Skeletal muscle tissue (tissue), 4 donors: Measurements from ENCODE around the gene KDF1. TPM values are rescaled to one million over a fixed set of nuclear protein-coding genes. Genes with fewer than 3 reads are reported as not detected.

Source experiments
- H3K27ac ChIP-seq: one replicate; pipeline ENCODE4 v1.7.0; 2013; ENCODE audit warnings: mild to moderate bottlenecking, low read depth, low read length, inconsistent platforms
- H3K27me3 ChIP-seq, 3 donors: one replicate each; pipeline ENCODE4 v1.7.0; 2013; ENCODE audit warnings: low read length in 3 of 3; ENCODE audit not compliant: control insufficient read depth in 3 of 3, insufficient read depth in 3 of 3
- H3K36me3 ChIP-seq, 3 donors: one replicate each; pipeline ENCODE4 v1.7.0; 2013; ENCODE audit warnings: low read length in 3 of 3; ENCODE audit not compliant: control insufficient read depth in 3 of 3, insufficient read depth in 3 of 3
- H3K4me1 ChIP-seq, 3 donors: one replicate each; pipeline ENCODE4 v1.7.0; 2013; ENCODE audit warnings: low read length in 3 of 3, mild to moderate bottlenecking in 3 of 3; ENCODE audit not compliant: control insufficient read depth in 3 of 3, insufficient read depth in 3 of 3
- H3K4me3 ChIP-seq, 3 donors: one replicate each; pipeline ENCODE4 v1.7.0; 2013; ENCODE audit warnings: low read length in 3 of 3
- H3K9ac ChIP-seq, 3 donors: one replicate each; pipeline ENCODE4 v1.7.0; 2013; ENCODE audit warnings: low read length in 3 of 3, mild to moderate bottlenecking in 3 of 3, moderate library complexity in 2 of 3, low read depth in 1 of 3
- H3K9me3 ChIP-seq, 3 donors: one replicate each; pipeline ENCODE4 v1.7.0; 2013; ENCODE audit warnings: low read length in 3 of 3; ENCODE audit not compliant: control insufficient read depth in 3 of 3
- total RNA-seq: library from RNA; depleted of rRNA; stranded (reverse); fragments of >200 nt; gene quantifications from one replicate; pipeline ENCODE4 v1.2.3, GENCODE V29; 2014
- donor health status: Osteomylitis.

Gene KDF1
- total RNA-seq, 1 donor from 2014 or later, result not detected

- Histone ChIP-seq H3K4me3 (peak overlapping the region; percentile 77 to 99 (median 98)), H3K9me3 (no peaks in the 10 kb centered on the region), H3K4me1 (peaks cover 15 to 24% (median 17%) of the 10 kb centered on the region in 3 donors), H3K9ac (peak overlapping the region; percentile 87 to 97 (median 92)), H3K27ac (no peak overlapping the region), H3K36me3 (peaks cover 14 to 18% (median 17%) of the 10 kb centered on the region in 3 donors), H3K27me3 (no peaks in the 10 kb centered on the region)
These were observed 37.9 kb downstream of the KDF1 start for GRCh38 chr1:26922431-26922729.

- Histone ChIP-seq H3K9me3 (no peaks in the 10 kb centered on the region), H3K27ac (peak within 1 kb of the TSS; percentile 79), H3K36me3 (peaks cover 14% of the 10 kb centered on the region in 3 donors), H3K9ac (peak within 1 kb of the TSS; percentile 87 to 97 (median 92)), H3K4me1 (peaks cover 15 to 24% (median 17%) of the 10 kb centered on the region in 3 donors), H3K4me3 (peak within 1 kb of the TSS; percentile 77 to 99 (median 98)), H3K27me3 (no peaks in the 10 kb centered on the region)
These were observed 38.5 kb downstream of the KDF1 start, which contains the start of gene NUDC for GRCh38 chr1:26921540-26922430. NUDC (plus strand) TSS chr1:26921743; CDS start chr1:26921849, 106 bp downstream.

GRCh38 chr1:26921126-26921539 lies 39.1 kb downstream of the KDF1 start:
- H3K4me3 ChIP-seq, result peak overlapping the region; percentile 77 to 99 (median 98)
- no peaks in the 10 kb centered on the region for H3K9me3 ChIP-seq
- peaks cover 15 to 24% (median 17%) of the 10 kb centered on the region in 3 donors for H3K4me1 ChIP-seq
- no peaks in the 10 kb centered on the region for H3K27me3 ChIP-seq
- H3K27ac ChIP-seq, result peak overlapping the region; percentile 79
- peak overlapping the region; percentile 59 to 97 (median 87) for H3K9ac ChIP-seq
- H3K36me3 ChIP-seq, result peaks cover 9 to 12% (median 11%) of the 10 kb centered on the region in 3 donors

DNA sequence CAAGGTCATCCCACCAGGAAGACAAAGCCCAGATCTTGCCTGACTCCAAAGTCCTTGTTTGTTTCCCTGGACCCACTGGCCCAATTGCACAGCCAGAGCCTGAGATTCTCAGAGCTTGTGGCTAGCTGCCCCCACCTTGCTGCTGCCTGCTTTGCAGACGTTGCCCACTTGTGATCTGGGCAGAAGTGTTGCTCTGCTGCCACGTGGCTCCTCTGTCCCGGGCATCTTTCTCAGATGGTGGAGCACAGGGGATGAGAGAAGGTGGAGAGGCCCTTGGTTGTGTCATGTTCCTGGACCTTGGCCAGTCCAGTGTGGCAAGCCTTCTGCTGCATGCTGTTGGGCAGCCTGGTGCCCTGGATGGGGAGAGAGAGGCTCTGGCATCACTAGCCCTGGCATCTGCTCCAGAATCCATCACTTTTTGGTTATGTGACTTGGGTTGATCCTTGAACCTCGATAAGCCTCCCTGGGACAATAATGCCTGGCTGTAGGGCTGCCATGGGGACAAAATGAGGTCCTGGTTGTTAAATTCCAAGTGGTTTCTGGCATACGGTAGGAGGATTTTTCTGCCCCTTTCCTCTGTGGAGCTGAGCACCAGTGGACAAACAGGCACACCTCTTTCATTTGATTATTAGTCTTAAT lies 44.9 kb downstream of the KDF1 start:
- Histone ChIP-seq H3K9me3 (no peaks in the 10 kb centered on the region), H3K27ac (no peak overlapping the region), H3K9ac (no peak overlapping the region)

GRCh38 chr1:26913754-26914619 lies 46.3 kb downstream of the KDF1 start, which contains the start of gene NR0B2:
NR0B2 (minus strand) TSS chr1:26913975; CDS start chr1:26913940, 35 bp downstream.
- Histone ChIP-seq H3K27me3 (no peaks in the 10 kb centered on the region), H3K4me1 (peaks cover 5 to 9% (median 6%) of the 10 kb centered on the region in 3 donors), H3K36me3 (peaks cover 0 to 2% (median 0%) of the 10 kb centered on the region in 3 donors), H3K4me3 (peak within 1 kb of the TSS; percentile 30 to 56 (median 45)), H3K9me3 (no peaks in the 10 kb centered on the region), H3K9ac (peak within 1 kb of the TSS in 2 of 3 donors; percentile 74 to 77), H3K27ac (peak within 1 kb of the TSS; percentile 82)

More for the DNA sequence above, 44.9 kb downstream of the KDF1 start:
- H3K27me3 ChIP-seq, result no peaks in the 10 kb centered on the region
- H3K36me3 ChIP-seq, result no peaks in the 10 kb centered on the region
- peaks cover 5 to 9% (median 6%) of the 10 kb centered on the region in 3 donors for H3K4me1 ChIP-seq
- H3K4me3 ChIP-seq, result no peak overlapping the region

GRCh38 chr1:26913389-26913753 lies 46.9 kb downstream of the KDF1 start:
- peak overlapping the region in 2 of 3 donors; percentile 74 to 77 for H3K9ac ChIP-seq
- H3K36me3 ChIP-seq, result peaks cover 0 to 2% (median 0%) of the 10 kb centered on the region in 3 donors
- H3K4me3 ChIP-seq, result peak overlapping the region; percentile 30 to 56 (median 45)
- H3K4me1 ChIP-seq, result peaks cover 5 to 9% (median 6%) of the 10 kb centered on the region in 3 donors
- H3K27ac ChIP-seq, result peak overlapping the region; percentile 82
- H3K9me3 ChIP-seq, result no peaks in the 10 kb centered on the region
- H3K27me3 ChIP-seq, result no peaks in the 10 kb centered on the region

DNA sequence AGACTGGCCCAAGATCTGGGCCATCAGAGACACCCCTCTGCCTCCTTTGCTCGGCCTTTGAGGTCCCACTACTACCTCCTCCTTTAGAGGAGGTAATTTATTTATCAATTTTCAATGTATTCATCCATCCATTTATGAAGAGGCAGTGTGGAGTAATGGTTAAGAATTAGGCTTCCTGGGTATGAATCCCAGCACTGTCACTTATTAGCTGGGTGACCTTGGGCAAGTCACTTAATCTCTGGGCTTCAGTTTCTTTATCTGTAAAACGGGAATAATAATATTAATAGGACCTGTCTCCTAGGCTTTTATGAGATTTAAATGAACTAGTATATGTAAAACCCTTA lies 48.1 kb downstream of the KDF1 start:
- Histone ChIP-seq H3K4me1 (peaks cover 5 to 9% (median 6%) of the 10 kb centered on the region in 3 donors), H3K9ac (no peak overlapping the region), H3K36me3 (peaks cover 0 to 2% (median 0%) of the 10 kb centered on the region in 3 donors), H3K4me3 (no peak overlapping the region), H3K27me3 (no peaks in the 10 kb centered on the region), H3K27ac (no peak overlapping the region), H3K9me3 (no peaks in the 10 kb centered on the region)

DNA sequence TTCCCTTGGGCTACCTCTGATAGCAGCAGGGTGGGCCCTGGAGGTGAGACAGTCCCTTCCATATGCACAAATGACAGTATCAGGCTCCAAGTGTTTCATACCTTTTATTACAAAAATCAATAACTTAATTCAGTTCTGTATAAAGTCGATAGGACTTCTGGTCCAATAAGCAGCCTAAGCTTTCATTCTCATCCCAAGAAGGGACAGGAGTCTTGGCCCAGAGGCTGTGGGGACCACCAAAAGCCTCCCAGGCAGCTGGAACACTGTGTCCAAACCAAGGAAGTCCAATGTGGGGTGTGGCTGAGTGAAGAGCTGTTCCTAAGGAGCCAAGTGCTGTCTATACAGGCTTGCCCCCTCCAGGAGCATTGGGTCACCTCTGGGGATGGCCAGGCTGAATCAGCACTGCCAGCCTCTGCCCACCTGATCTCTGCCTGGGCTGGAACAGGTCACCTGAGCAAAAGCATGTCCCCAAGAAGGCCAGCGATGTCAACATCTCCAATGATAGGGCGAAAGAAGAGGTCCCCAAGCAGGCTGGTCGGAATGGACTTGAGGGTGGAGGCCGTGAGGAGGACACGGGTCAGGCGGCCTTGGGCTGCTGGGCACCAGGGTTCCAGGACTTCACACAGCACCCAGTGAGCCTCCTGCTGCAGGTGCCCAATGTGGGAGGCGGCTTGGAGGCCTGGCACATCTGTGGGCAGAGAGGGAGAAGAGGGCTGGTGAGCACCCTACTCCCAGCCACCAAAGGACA lies 48.7 kb downstream of the KDF1 start:
- Histone ChIP-seq H3K4me1 (peaks cover 5 to 9% (median 6%) of the 10 kb centered on the region in 3 donors), H3K9ac (no peak overlapping the region), H3K9me3 (no peaks in the 10 kb centered on the region), H3K4me3 (no peak overlapping the region), H3K27ac (no peak overlapping the region), H3K36me3 (peaks cover 0 to 2% (median 0%) of the 10 kb centered on the region in 3 donors), H3K27me3 (no peaks in the 10 kb centered on the region)
